ENCODE results near the gene AFG3L2. TPM values are rescaled to one million over a fixed set of nuclear protein-coding genes. Genes with fewer than 3 reads are reported as not detected.
A peak's percentile ranks its signal among the peaks of the same experiment; 100 is the strongest.

AFG3L2 gene
- total RNA-seq, 1 donor from 2014 or later: 47.7 TPM

GRCh38 chr18:12288403-12288755 is 88.6 kb downstream of the AFG3L2 start:
- H3K4me3 Mint-ChIP-seq: peak overlapping the region; percentile 73
- no peaks in the 10 kb centered on the region for H3K9me3 Mint-ChIP-seq
- no peaks in the 10 kb centered on the region for H3K36me3 Mint-ChIP-seq
- peaks cover 34% of the 10 kb centered on the region for H3K27me3 Mint-ChIP-seq (ENCODE audit: low read depth)
- H3K4me1 Mint-ChIP-seq: peaks cover 20% of the 10 kb centered on the region
- DNase-seq (ENCODE audit: low spot score in 2 of 2, unreplicated experiment in 2 of 2): no peak
- H3K27ac Mint-ChIP-seq: peak overlapping the region; percentile 18
- no peak for TF ChIP-seq CTCF (IDR thresholded peaks at IDR 0.05; ENCODE audit: unreplicated experiment)

- Mint-ChIP-seq H3K4me1 (peaks cover 20% of the 10 kb centered on the region), H3K9me3 (no peaks in the 10 kb centered on the region), H3K36me3 (no peaks in the 10 kb centered on the region), H3K27me3 (ENCODE audit: low read depth) (peaks cover 34% of the 10 kb centered on the region), H3K27ac (peak overlapping the region; percentile 18), H3K4me3 (peak overlapping the region; percentile 73)
- TF ChIP-seq CTCF (IDR thresholded peaks at IDR 0.05; ENCODE audit: unreplicated experiment): no peak
- peak in 1 of 2 experiments; percentile 64 for DNase-seq (ENCODE audit: low spot score in 2 of 2, unreplicated experiment in 2 of 2)
Observed at GRCh38 chr18:12287684-12288402, 89.2 kb downstream of the AFG3L2 start.

GRCh38 chr18:12287131-12287681 is 89.8 kb downstream of the AFG3L2 start:
- DNase-seq (ENCODE audit: low spot score in 2 of 2, unreplicated experiment in 2 of 2): peak in 1 of 2 experiments; percentile 45
- no peak for TF ChIP-seq CTCF (IDR thresholded peaks at IDR 0.05; ENCODE audit: unreplicated experiment)

GRCh38 chr18:12283666-12284065 is 93.4 kb downstream of the AFG3L2 start:
- DNase-seq (ENCODE audit: low spot score in 2 of 2, unreplicated experiment in 2 of 2): no peak
- Mint-ChIP-seq H3K9me3 (no peaks in the 10 kb centered on the region), H3K4me3 (no peak overlapping the region), H3K36me3 (no peaks in the 10 kb centered on the region), H3K4me1 (peaks cover 30% of the 10 kb centered on the region), H3K27me3 (ENCODE audit: low read depth) (peaks cover 20% of the 10 kb centered on the region), H3K27ac (no peak overlapping the region)
- no peak for TF ChIP-seq CTCF (IDR thresholded peaks at IDR 0.05; ENCODE audit: unreplicated experiment)

More at GRCh38 chr18:12287131-12287681, 89.8 kb downstream of the AFG3L2 start:
- H3K36me3 Mint-ChIP-seq: no peaks in the 10 kb centered on the region
- peak overlapping the region; percentile 73 for H3K4me3 Mint-ChIP-seq
- H3K27me3 Mint-ChIP-seq (ENCODE audit: low read depth): peaks cover 34% of the 10 kb centered on the region
- H3K9me3 Mint-ChIP-seq: no peaks in the 10 kb centered on the region
- peaks cover 20% of the 10 kb centered on the region for H3K4me1 Mint-ChIP-seq
- no peak overlapping the region for H3K27ac Mint-ChIP-seq

GRCh38 chr18:12283256-12283655 is 93.8 kb downstream of the AFG3L2 start:
- H3K27me3 Mint-ChIP-seq (ENCODE audit: low read depth): peaks cover 17% of the 10 kb centered on the region
- H3K4me3 Mint-ChIP-seq: no peak overlapping the region
- H3K4me1 Mint-ChIP-seq: peaks cover 30% of the 10 kb centered on the region
- DNase-seq (ENCODE audit: low spot score in 2 of 2, unreplicated experiment in 2 of 2): no peak
- no peak overlapping the region for H3K27ac Mint-ChIP-seq
- TF ChIP-seq CTCF (IDR thresholded peaks at IDR 0.05; ENCODE audit: unreplicated experiment): no peak
- no peaks in the 10 kb centered on the region for H3K9me3 Mint-ChIP-seq
- no peaks in the 10 kb centered on the region for H3K36me3 Mint-ChIP-seq
